GM06990 (cell line): ENCODE data around the gene SUSD5.

Experiments
- DNase-seq: peaks from one replicate; pipeline ENCODE4 v3.0.0-alpha.2; 2011; ENCODE audit not compliant: insufficient read length; ENCODE audit errors: extremely low read depth
- H3K27me3 ChIP-seq: replicated peaks from 2 replicates; pipeline ENCODE4 v1.6.0; 2011; ENCODE audit warnings: low read length; ENCODE audit not compliant: control insufficient read depth, insufficient read depth
- H3K36me3 ChIP-seq: 2 replicates; pipeline ENCODE4 v1.5.1; 2011; ENCODE audit warnings: low read length; ENCODE audit not compliant: control insufficient read depth, insufficient read depth
- H3K4me3 ChIP-seq: replicated peaks from 2 replicates; pipeline ENCODE4 v1.5.1; 2011; ENCODE audit warnings: low read depth, mild to moderate bottlenecking, control low read depth, low read length
- CTCF ChIP-seq: IDR thresholded peaks from 2 replicates; pipeline ENCODE4 v1.5.1; 2011; ENCODE audit warnings: low read length, control low read depth, mild to moderate bottlenecking, inconsistent platforms; ENCODE audit not compliant: insufficient read depth, poor library complexity, severe bottlenecking

Gene SUSD5

GRCh38 chr3:33218446-33219174, at the start of gene SUSD5:
TSS of gene SUSD5 (minus strand) at chr3:33218810. CDS start at chr3:33218797, 13 bp downstream.
- H3K27me3 ChIP-seq = peaks cover 2% of the 10 kb centered on the region; the same call in 1 of the 2 replicates
- peak; percentile 30 for DNase-seq
- peak within 1 kb of the TSS; percentile 49 for H3K4me3 ChIP-seq
- TF ChIP-seq CTCF = no peak
- H3K36me3 ChIP-seq = no peaks in the 10 kb centered on the region

GRCh38 chr3:33260104-33260503, 41.5 kb upstream of the SUSD5 start:
- TF ChIP-seq CTCF = no peak
- DNase-seq = no peak
- Histone ChIP-seq H3K27me3 (no peaks in the 10 kb centered on the region), H3K36me3 (no peaks in the 10 kb centered on the region), H3K4me3 (no peak overlapping the region)

GRCh38 chr3:33256249-33256648, 37.6 kb upstream of the SUSD5 start:
- no peak overlapping the region for H3K4me3 ChIP-seq
- H3K27me3 ChIP-seq = no peaks in the 10 kb centered on the region
- TF ChIP-seq CTCF = no peak
- H3K36me3 ChIP-seq = no peaks in the 10 kb centered on the region
- no peak for DNase-seq

- no peak for TF ChIP-seq CTCF
- no peak for DNase-seq
- Histone ChIP-seq H3K4me3 (no peak overlapping the region), H3K27me3 (no peaks in the 10 kb centered on the region), H3K36me3 (no peaks in the 10 kb centered on the region)
Observed at GRCh38 chr3:33250712-33251111, 32.1 kb upstream of the SUSD5 start.

GRCh38 chr3:33246786-33247185, 28.2 kb upstream of the SUSD5 start:
- TF ChIP-seq CTCF = no peak
- no peak for DNase-seq
- Histone ChIP-seq H3K27me3 (no peaks in the 10 kb centered on the region), H3K36me3 (no peaks in the 10 kb centered on the region), H3K4me3 (no peak overlapping the region)

GRCh38 chr3:33240261-33240660, 21.7 kb upstream of the SUSD5 start:
- Histone ChIP-seq H3K36me3 (no peaks in the 10 kb centered on the region), H3K4me3 (no peak overlapping the region), H3K27me3 (no peaks in the 10 kb centered on the region)
- DNase-seq = no peak
- TF ChIP-seq CTCF = no peak
